Measurements from ENCODE around the gene SGMS1. TPM values are rescaled to one million over a fixed set of nuclear protein-coding genes. Genes with fewer than 3 reads are reported as not detected.

Gene SGMS1
- total RNA-seq, 1 experiment from 2014 or later = 25.5 TPM

DNA sequence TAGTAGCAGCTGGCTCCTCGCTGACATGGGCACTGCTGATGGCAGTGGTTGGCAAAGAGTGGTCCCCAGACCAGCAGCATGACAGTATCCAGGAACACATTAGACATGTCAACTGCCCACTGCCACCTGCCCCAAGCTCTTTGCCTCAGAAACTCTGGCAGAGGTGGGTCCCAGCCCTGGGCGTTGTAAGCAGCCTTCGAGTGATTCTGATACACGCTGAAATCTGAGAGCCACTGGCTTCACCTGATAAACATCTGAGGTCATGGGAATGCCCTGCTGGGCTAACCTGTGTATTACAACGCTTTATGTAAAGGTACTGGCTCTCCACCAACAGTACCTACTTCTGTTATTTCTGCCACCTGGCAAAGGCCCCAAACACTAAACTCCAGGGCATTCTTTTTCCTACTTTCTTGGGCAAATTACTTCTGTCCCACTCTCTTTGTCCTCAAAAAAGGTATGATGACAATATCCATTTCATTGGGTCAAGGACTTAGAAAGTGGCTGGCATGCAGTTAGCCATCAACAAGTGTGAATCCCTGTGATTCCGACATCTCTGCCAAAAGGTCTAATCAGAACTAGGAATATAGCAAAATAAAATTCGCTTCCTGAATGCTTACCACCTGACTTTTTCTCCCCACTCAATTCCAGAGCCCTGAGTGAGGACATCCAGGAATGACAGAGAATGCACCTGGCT lies 9.2 kb downstream of the SGMS1 start:
- in situ Hi-C loops (cut with HindIII; ENCODE audit: low sequenced_read_pairs) = no loop called here
- DNase-seq (ENCODE audit: low spot score) = no peak

DNA sequence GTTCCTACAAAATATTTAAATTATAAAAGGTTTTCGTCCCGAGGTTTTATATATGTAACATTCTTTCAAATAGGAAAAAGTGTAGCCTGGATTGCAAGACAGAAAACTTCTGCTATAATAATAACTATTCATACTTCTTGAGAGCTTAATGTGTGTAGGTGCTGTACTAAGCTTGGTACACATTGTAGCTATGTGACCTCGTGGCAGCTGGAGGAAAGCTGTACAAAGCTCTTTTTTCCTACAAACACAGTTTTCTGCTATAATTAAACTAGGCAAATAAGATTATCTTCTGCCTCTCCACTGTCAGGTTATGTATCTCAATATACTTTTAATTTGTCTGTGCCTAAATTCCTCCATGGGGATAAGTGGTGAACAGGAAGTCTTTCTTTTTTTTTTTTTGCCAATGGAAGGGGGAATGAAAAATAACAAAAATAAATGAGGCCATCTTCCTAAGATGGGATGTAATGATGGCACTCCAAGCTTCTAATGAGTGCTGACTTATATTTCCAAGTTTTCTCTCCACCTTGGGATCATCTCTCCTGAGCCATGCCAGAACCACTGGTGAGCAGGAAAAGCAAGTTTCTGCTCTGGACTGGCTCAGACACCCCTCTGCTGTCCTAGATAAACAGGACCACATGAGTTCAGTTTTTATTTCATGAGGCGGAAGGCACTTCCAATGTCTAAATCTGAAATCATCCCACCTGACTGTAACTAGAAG lies 9.9 kb downstream of the SGMS1 start:
- in situ Hi-C loops (cut with HindIII; ENCODE audit: low sequenced_read_pairs) = no loop called here
- DNase-seq (ENCODE audit: low spot score) = no peak

DNA sequence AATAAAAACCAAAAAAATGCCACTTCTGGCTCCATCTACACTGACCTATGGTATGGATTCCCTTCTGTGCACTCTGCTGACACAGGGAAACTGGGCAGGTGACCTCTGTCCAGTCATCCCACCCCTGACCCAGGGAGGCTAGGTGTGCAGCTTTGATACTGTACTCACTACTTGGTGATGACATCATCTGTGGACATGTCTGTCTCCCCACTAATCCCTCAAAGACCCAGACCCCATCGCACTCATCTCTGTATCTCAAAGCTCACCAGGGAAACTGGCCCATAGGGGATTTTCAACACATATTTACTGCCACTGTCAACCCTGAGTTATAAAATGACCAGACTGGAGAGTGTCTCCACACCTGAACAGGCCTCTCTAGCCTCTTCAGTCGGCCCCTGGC lies 10.6 kb downstream of the SGMS1 start:
- in situ Hi-C loops (cut with HindIII; ENCODE audit: low sequenced_read_pairs) = no loop called here
- no peak for DNase-seq (ENCODE audit: low spot score)

DNA sequence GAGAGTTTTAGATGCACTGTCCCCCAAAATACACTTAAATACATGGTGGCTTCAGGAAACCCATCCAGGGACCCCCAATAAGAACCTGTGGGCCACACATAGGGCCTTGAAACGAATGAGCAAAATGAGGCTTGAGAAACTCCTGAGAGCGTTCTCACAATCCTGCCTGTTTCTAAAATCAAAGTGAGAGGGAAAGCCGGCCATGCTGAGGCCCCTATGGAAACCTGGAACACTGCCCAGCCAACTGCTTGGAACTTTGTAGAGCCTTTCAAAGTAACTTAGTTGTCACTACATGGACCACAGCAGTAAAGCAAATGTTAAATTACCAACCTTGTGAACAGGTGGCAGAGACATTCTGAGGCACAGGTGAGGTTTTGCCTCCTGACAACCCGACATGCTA lies 13.4 kb downstream of the SGMS1 start:
- in situ Hi-C loops (cut with HindIII; ENCODE audit: low sequenced_read_pairs) = no loop called here
- DNase-seq (ENCODE audit: low spot score) = no peak

DNA sequence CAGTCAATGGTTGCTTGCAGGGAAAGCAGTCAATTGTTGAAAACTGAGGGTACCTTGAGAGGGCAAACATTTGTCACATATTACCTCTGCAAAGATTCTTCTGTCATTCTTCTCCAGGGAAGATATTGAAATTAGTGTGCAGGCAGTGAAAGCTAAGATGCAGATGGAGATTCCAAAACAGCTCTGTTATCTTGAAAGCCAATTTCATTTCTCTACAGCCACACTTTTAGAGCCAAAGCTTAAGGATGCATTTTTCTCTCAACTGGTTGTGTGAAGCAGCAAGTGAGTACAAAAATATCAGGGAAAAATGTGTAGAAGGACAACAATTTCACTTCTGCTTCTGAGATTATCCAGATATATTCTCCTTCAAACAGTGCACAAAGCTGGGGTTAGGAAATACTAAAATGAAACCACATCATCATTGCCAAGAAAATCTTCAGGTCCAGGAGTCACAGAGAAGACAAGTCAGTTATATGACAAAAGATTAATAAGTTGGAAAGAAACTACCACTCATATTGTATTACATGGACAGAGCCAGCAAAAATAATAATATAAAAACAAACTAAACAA lies 16.3 kb downstream of the SGMS1 start:
- in situ Hi-C loops (cut with HindIII; ENCODE audit: low sequenced_read_pairs) = no loop called here

DNA sequence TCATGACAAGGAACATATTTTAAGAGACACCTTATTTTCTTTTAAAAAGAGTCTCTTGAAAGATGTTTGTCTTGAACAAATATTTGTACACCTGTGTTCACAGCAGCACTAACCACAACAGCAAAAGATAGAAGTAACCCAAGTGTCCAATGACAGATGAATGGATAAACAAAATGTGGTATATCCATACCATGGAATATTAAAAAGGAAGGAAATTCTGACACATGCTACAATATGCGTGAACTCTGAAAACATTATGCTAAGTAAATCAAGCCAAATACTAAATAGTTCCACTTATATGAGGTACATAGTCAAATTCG lies 17.8 kb downstream of the SGMS1 start:
- in situ Hi-C loops (cut with HindIII; ENCODE audit: low sequenced_read_pairs) = no loop called here

More for the DNA sequence above, 16.3 kb downstream of the SGMS1 start:
- no peak for DNase-seq (ENCODE audit: low spot score)

DNA sequence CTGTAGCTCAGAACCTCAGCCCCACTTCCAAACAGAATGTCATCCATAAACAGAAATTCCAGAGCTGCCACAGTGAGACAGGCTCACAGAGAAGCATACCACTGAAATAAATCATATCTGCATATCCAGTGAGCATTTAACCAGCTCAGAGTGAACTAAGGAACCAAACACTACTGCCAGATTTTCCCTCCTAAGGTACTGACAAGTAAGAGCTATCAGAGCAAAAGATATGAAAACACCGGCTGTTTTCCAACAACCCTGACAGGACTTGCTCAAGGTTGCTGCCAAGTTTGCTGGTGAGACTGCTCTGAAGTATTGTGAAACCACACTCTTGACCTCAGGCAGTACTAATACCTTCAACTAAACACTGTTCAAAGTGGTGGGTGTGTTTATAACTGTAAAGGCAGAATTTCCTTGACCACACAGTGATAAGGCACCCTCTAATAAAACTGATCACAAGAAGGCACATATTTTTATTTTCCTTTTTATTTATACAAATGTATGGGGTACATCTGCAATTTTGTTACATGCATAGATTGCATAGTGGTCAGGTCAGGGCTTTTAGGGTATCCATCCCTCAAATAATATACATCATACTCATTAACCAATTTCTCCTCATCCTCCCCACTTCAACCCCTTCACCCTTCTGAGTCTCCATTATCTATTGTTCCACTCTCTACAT lies 18.3 kb downstream of the SGMS1 start:
- in situ Hi-C loops (cut with HindIII; ENCODE audit: low sequenced_read_pairs) = no loop called here

More for the DNA sequence above, 17.8 kb downstream of the SGMS1 start:
- DNase-seq (ENCODE audit: low spot score) = no peak

DNA sequence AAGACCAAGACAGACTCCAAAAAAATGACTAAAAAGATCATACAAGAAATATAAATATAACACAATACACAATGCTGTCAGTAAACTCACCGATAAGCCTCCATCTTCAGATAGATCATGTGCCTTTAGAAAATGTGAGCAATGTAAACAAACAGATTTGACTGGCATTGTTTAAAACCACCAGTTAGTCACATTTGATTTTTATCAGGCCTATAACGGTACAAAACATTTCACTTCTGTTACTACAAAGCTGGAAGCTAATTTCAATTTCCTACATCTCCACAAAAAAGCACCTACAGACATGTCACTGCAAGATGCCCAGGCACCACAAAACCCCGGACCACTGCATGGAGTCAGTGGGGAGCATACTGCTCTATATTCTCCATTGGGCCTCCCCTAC lies 18.9 kb downstream of the SGMS1 start:
- no peak for DNase-seq (ENCODE audit: low spot score)
- in situ Hi-C loops (cut with HindIII; ENCODE audit: low sequenced_read_pairs) = no loop called here

More for the DNA sequence above, 18.3 kb downstream of the SGMS1 start:
- peak; percentile 33 for DNase-seq (ENCODE audit: low spot score)

DNA sequence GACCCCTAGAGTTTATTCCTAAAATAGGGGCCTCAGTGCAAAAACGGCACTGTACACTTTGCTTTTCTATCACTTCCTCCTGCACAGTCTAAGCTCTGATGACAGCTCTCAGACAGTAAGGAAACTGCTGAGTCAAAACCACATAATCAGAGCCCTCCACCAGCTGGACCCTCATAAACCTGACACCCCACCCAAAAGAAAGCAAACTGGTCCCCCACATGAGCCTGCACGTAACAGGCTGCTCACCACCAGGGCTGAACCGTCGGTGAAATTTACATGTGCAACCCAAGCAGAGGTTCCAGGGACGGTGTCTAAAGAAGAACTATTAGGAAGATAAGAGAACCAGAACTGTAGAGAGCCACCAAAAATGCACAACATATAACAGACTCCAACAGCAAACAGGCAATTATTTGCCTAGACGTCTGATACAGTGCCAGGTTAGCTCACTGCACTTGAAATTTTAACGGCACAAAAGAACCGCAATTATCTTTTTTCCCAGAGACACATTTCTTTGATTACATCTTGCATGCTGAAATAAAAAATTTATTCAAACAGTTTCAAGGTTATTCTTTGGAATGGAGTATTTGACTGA lies 19.6 kb downstream of the SGMS1 start:
- no peak for DNase-seq (ENCODE audit: low spot score)
- in situ Hi-C loops (cut with HindIII; ENCODE audit: low sequenced_read_pairs) = no loop called here

DNA sequence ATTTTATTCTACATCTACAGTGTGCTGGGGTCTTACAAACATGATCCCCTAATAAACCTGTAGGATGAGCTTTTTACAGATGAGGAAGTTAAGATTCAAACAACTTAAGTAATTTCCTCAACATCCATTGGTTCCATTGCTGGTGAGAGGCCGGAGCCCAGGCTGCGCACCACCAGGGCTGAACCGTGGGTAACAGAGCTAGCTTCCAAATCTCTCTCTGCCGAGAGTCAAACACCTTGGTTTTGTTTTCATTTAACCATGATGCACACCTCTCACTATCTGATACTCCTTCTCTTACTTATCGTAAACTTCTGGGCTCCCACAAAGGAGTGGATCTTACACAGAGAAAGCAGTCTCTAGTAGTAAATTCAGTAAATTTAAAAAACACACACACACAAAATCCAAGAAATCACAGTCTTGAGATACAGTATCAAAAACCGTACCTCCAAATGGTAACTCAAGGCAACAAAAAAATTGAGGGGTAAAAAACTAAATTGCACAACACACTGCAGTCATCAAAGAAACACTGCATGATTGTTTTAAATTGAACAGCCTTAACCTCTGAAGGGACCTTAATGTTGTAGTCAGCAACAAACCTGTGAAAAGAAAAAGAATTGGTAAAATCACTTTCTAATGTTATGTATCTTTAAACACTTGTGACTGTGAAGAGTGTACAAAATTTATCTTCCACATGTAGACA lies 20.5 kb downstream of the SGMS1 start:
- DNase-seq (ENCODE audit: low spot score) = no peak
- in situ Hi-C loops (cut with HindIII; ENCODE audit: low sequenced_read_pairs) = no loop called here

DNA sequence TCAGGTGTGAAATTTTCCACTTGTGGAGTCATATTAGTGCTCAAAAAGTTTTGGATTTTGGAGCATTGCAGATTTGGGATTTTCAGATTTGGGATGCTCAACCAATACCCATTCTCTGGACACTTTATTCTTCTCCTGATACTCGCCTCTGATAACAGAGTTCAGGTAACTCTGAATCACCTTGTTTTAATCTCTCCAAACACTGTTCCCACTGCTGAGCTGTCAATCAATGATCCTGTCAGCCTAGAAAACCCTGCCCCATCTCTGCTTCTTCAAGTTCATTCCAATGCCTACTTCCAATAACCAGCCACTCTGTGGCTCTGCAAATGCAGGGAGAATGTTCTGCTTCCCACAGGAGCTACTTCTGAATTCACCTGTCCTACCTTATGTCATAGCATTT lies 21.8 kb downstream of the SGMS1 start:
- DNase-seq (ENCODE audit: low spot score) = no peak
- in situ Hi-C loops (cut with HindIII; ENCODE audit: low sequenced_read_pairs) = no loop called here

DNA sequence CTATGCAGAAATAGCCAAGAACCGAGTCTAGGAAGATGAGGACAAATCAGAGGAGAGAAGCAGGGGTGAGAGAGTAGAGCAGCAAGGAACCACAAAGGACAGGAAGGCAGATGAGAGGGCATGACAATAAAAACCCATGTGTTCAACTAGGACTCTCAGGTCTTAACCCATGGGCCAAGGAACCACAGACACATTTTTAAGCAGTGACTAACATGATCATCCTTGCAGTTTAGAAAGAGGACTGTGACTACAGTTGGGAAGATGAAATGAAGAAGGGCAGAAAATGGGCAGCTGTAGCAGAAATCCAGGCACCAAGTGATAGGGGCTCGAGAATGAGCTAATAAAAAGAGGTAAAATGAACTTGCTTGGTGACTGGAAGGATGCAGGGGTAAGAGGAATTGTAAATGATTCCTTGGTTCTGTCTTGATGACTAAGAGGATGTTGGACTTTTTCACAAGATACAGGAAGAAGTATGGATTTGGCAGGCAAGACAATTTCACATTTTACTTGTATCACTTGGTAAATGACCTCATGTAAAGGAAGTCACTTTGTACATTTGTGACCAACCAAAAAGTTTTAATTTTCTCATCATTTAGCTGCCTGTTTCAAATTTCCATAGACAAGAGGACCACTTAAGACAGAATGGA lies 22.8 kb downstream of the SGMS1 start:
- in situ Hi-C loops (cut with HindIII; ENCODE audit: low sequenced_read_pairs) = no loop called here
- no peak for DNase-seq (ENCODE audit: low spot score)

DNA sequence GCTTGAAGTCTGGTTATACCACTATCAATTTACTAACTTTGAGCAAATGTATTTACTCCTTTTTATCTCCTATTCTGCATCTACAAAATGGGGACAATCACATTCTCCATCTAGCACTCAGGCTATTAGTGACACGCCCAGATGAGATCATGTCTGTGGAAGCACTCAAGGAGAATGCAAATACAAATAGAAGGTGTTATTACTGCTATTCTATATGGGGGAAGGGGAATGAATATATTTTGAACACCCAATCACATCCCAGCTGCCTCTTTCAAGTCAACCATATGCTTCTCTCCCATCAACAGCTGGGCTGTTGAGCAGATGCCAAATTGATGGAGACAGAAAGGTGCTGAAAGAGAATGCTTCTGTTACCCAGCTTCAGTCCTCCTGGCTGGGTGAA lies 23.5 kb downstream of the SGMS1 start:
- in situ Hi-C loops (cut with HindIII; ENCODE audit: low sequenced_read_pairs) = no loop called here
- DNase-seq (ENCODE audit: low spot score) = no peak

DNA sequence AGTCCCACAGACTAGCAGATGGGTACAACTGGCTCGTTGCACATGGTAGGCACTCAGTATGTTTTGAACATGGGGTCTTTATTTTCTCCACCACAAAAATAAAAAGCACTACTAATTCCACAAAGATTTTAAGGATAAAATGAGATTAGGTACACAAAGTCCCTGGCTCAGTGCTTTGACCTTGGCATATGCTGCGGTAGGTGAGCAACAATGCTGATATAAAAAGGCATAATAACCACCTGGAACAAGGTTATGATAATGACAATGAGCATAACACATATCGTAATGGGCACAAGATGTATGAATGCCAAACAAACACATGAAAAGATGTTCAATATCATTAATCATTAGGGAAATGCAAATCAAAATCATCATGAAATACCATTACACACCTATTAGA lies 26.9 kb downstream of the SGMS1 start:
- in situ Hi-C loops (cut with HindIII; ENCODE audit: low sequenced_read_pairs) = no loop called here
- DNase-seq (ENCODE audit: low spot score) = no peak

DNA sequence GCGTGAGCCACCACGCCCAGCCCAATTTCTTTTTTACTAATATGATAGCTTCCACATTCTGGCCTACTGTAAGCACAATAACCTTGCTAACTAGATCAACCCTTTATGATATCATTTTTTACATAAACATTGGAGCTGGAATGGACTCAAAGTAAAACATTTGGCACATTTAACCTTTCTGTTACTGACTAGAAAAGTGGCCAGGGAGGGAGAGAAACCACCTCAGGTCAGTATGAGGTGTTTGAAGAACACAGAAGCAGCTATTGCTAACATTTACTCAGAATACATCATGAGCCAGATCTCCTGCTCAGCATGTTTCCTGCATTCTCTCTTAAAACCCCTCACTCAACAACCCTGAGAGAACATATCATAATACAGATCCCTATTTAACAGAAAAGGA lies 27.3 kb downstream of the SGMS1 start:
- no peak for DNase-seq (ENCODE audit: low spot score)
- in situ Hi-C loops (cut with HindIII; ENCODE audit: low sequenced_read_pairs) = no loop called here

DNA sequence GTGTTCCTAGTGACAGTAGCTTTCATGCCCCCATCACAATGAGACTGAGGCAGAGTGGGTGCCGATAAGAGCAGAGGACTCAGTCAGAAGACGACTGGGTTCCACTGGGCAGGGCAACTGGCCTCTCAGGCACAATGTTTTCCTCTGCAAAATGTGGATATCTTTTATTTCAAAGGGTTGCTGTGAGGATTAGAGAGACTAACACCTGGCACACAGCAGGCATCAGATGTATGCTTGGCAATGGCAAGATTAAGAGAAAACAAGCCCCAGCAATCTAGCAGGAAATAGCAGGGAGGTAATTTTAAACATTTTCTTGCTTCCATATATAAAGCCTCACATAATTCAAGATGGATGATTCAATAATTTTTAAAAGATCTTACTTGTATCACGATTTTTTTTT lies 28.0 kb downstream of the SGMS1 start:
- in situ Hi-C loops (cut with HindIII; ENCODE audit: low sequenced_read_pairs) = no loop called here
- peak; percentile 55 for DNase-seq (ENCODE audit: low spot score)

DNA sequence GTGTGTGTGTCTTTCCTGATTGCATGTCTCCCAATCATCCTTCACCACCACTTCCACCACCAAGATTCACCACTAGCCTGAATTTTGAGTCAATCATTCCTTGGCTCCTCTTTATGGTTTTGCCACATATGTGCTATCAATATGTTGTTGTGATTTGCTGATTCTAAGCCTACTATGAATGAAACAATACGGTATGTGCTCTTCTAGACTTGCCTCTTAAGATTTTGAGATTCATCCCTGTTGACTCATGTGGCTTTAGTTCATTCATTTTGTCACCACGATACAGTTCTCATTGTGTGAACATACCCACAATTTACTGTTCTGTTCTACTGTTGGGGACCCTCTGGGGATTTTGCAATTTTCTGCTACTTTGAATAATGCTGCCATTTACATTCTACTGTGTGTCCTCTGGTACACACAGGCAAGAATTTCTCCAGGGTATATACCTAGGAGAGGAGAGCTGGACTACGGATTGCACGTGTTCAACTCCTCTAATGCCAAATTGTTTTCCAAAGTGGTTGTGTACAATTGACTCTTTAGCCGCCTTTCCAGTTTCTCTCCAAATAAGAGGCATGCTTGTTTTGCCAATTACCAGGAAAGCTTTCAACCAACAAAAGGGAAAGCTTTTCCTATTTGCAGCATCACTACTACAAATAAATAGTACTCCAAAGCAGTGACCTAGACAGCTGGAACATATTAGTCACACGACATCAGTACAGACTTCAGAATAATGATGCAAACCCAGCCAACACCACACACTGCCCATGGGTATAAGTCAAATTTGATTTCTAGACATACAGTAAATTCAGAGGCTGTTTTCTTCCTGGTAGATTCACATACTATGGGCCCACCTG lies 30.0 kb downstream of the SGMS1 start:
- in situ Hi-C loops (cut with HindIII; ENCODE audit: low sequenced_read_pairs) = no loop called here
- no peak for DNase-seq (ENCODE audit: low spot score)

DNA sequence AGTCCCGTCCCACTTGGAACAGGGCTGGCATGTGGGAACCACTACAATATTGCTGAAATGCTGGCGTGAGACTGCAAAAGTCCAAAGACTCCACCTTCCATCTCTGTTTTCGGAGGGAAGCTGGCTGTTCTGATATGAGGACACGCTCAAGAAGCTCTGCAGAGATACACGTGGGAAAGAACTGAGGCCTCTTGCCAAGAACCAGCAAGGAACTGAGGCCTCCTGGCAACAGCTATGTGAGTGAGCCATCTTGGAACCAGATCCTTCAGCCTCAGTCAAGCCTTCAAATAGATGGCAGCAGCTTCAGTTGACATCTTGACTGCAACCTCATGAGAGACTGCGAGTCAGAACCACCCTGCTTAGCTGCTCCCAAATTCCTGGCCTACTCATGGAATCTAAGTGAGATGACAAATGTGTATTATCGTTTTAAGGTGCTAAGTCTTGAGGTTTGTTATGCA lies 30.8 kb downstream of the SGMS1 start:
- DNase-seq (ENCODE audit: low spot score) = peak; percentile 29
- in situ Hi-C loops (cut with HindIII; ENCODE audit: low sequenced_read_pairs) = no loop called here
